H1 (cell line): ENCODE measurements around the gene HIPK1. TPM values are rescaled to one million over a fixed set of nuclear protein-coding genes. Genes with fewer than 3 reads are reported as not detected.

ENCODE experiments used
- CTCF ChIA-PET: fragments of 300-600 bp; sonication (Branson Sonifier 250); formaldehyde crosslinking; loops from one replicate; lab custom pipeline; 2021; ENCODE audit not compliant: partially characterized antibody; lab: Charles Lee
- POLR2A ChIA-PET: fragments of 300-600 bp; sonication (Branson Sonifier 250); formaldehyde crosslinking; loops from one replicate; lab custom pipeline; 2021; ENCODE audit warnings: inconsistent platforms; ENCODE audit not compliant: partially characterized antibody; lab: Charles Lee
- DNase-seq, 2 experiments: peaks; one replicate each; pipeline versions ENCODE4 v3.0.0 to v3.0.0-alpha.2; 2010 to 2022; ENCODE audit warnings: low spot score in 2 of 2, low read depth in 1 of 2, mixed read lengths in 1 of 2
- FAIRE-seq: peaks from 2 replicates; lab custom pipeline; 2011; peaks lifted over from hg19 to GRCh38; lab: Jason Lieb, UNC
- H2AFZ ChIP-seq: 2 replicates; pipeline ENCODE4 v1.8.1; 2012; ENCODE audit warnings: low read length, inconsistent platforms
- H2AK5ac ChIP-seq: 2 replicates; pipeline ENCODE4 v1.6.1; 2013; ENCODE audit warnings: low read depth, low read length
- H2BK120ac ChIP-seq: replicated peaks from 2 replicates; pipeline ENCODE3; 2013; ENCODE audit warnings: low read depth, low read length, inconsistent platforms
- H2BK12ac ChIP-seq: 2 replicates; pipeline ENCODE4 v1.6.1; 2013; ENCODE audit warnings: low read depth, low read length
- H2BK15ac ChIP-seq: 2 replicates; pipeline ENCODE4 v1.6.1; 2013; ENCODE audit warnings: low read length
- H2BK20ac ChIP-seq: 2 replicates; pipeline ENCODE4 v1.6.1; 2013; ENCODE audit warnings: low read length
- H2BK5ac ChIP-seq: 2 replicates; pipeline ENCODE4 v1.6.1; 2013; ENCODE audit warnings: low read depth, low read length
- H3K14ac ChIP-seq: 2 replicates; pipeline ENCODE4 v1.6.1; 2013; ENCODE audit warnings: inconsistent platforms; ENCODE audit not compliant: insufficient read length
- H3K18ac ChIP-seq: 2 replicates; pipeline ENCODE4 v1.6.1; 2013; ENCODE audit warnings: low read length; ENCODE audit errors: extremely low read depth
- H3K23ac ChIP-seq: 2 replicates; pipeline ENCODE4 v1.6.1; 2013; ENCODE audit warnings: inconsistent platforms; ENCODE audit not compliant: insufficient read length
- H3K23me2 ChIP-seq: 2 replicates; pipeline ENCODE4 v1.6.1; 2013; ENCODE audit warnings: low read depth, low read length
- H3K27ac ChIP-seq: 2 replicates; pipeline ENCODE4 v1.6.1; 2011; ENCODE audit warnings: low read depth, low read length, inconsistent platforms
- H3K27me3 ChIP-seq, 4 experiments: replicated peaks in 1 of 4; 1 replicate in 1 of 4; 2 replicates in 3 of 4; pipeline versions ENCODE4 v1.6.1 to v1.8.1; 2011 to 2013; ENCODE audit warnings: low read length in 3 of 4, mild to moderate bottlenecking in 3 of 4, inconsistent platforms in 2 of 4, mixed read lengths in 2 of 4, moderate library complexity in 1 of 4; ENCODE audit not compliant: control insufficient read depth in 3 of 4, insufficient read depth in 3 of 4; ENCODE audit errors: extremely low read depth in 1 of 4
- H3K36me3 ChIP-seq, 4 experiments: 2 replicates each; pipeline versions ENCODE4 v1.6.1 to v1.8.1; 2011 to 2013; ENCODE audit warnings: mild to moderate bottlenecking in 4 of 4, low read length in 3 of 4, moderate library complexity in 2 of 4, control low read depth in 1 of 4, inconsistent platforms in 1 of 4; ENCODE audit not compliant: insufficient read depth in 4 of 4, control insufficient read depth in 2 of 4
- H3K4ac ChIP-seq: replicated peaks from 2 replicates; pipeline ENCODE3; 2013; ENCODE audit warnings: low read length, low read depth, mixed read lengths, inconsistent platforms; ENCODE audit not compliant: insufficient read length
- H3K4me1 ChIP-seq, 4 experiments: replicated peaks in 1 of 4; 1 replicate in 1 of 4; 2 replicates in 3 of 4; pipeline versions ENCODE4 v1.6.1 to v1.8.1; 2011 to 2013; ENCODE audit warnings: low read length in 3 of 4, inconsistent platforms in 2 of 4, mixed read lengths in 1 of 4; ENCODE audit not compliant: insufficient read depth in 4 of 4, control insufficient read depth in 3 of 4
- H3K4me2 ChIP-seq, 2 experiments: 2 replicates each; pipeline versions ENCODE4 v1.6.1 to v1.8.1; 2011 to 2013; ENCODE audit warnings: low read depth in 2 of 2, low read length in 2 of 2, control low read depth in 1 of 2, inconsistent platforms in 1 of 2, mild to moderate bottlenecking in 1 of 2; ENCODE audit not compliant: insufficient read depth in 1 of 2
- H3K4me3 ChIP-seq, 4 experiments: fragments of 200-600, 300-600 bp in 1 of 4; sonication (generic), shearing (Covaris generic), sonication (Bioruptor Twin) in 1 of 4; 2 replicates each; pipeline versions ENCODE4 v1.5.1 to v1.8.1; 2011 to 2016; ENCODE audit warnings: low read length in 4 of 4, low read depth in 3 of 4, control low read depth in 2 of 4, inconsistent platforms in 2 of 4, mild to moderate bottlenecking in 2 of 4, mixed read lengths in 1 of 4, moderate library complexity in 1 of 4; ENCODE audit not compliant: insufficient read depth in 2 of 4; ENCODE audit errors: extremely low read depth in 1 of 4
- H3K56ac ChIP-seq: replicated peaks from 2 replicates; pipeline ENCODE3; 2013; ENCODE audit warnings: low read depth, mild to moderate bottlenecking, mixed read lengths, low read length, inconsistent platforms; ENCODE audit not compliant: insufficient read length
- H3K79me1 ChIP-seq: 2 replicates; pipeline ENCODE4 v1.6.1; 2013; ENCODE audit warnings: low read depth, low read length, control low read depth
- H3K79me2 ChIP-seq, 2 experiments: 2 replicates each; pipeline versions ENCODE4 v1.6.1 to v1.8.1; 2012 to 2013; ENCODE audit warnings: low read length in 2 of 2, mild to moderate bottlenecking in 2 of 2, inconsistent platforms in 1 of 2; ENCODE audit not compliant: insufficient read depth in 2 of 2, control insufficient read depth in 1 of 2
- H3K9ac ChIP-seq, 4 experiments: replicated peaks in 1 of 4; 1 replicate in 1 of 4; 2 replicates in 3 of 4; pipeline versions ENCODE4 v1.6.1 to v1.8.1; 2011 to 2013; ENCODE audit warnings: low read depth in 3 of 4, low read length in 3 of 4, control low read depth in 2 of 4, mild to moderate bottlenecking in 2 of 4, moderate library complexity in 2 of 4, inconsistent platforms in 1 of 4; ENCODE audit errors: extremely low read depth in 1 of 4
- H3K9me3 ChIP-seq, 2 experiments: 2 replicates each; pipeline versions ENCODE4 v1.6.1 to v1.8.1; 2012 to 2013; ENCODE audit warnings: mild to moderate bottlenecking in 2 of 2, moderate library complexity in 2 of 2, control low read depth in 1 of 2, inconsistent platforms in 1 of 2, low read depth in 1 of 2, low read length in 1 of 2, mixed read lengths in 1 of 2; ENCODE audit not compliant: insufficient read depth in 2 of 2
- H4K20me1 ChIP-seq, 2 experiments: replicated peaks in 1 of 2; 2 replicates each; pipeline versions ENCODE3 to v1.8.1; 2011 to 2013; ENCODE audit warnings: inconsistent platforms in 2 of 2, low read length in 2 of 2, mild to moderate bottlenecking in 1 of 2; ENCODE audit not compliant: insufficient read depth in 2 of 2, control insufficient read depth in 1 of 2
- H4K5ac ChIP-seq: 2 replicates; pipeline ENCODE4 v1.6.1; 2013; ENCODE audit warnings: low read length, low read depth, mixed read lengths, inconsistent platforms; ENCODE audit not compliant: insufficient read length
- H4K8ac ChIP-seq: 2 replicates; pipeline ENCODE4 v1.8.0; 2013; ENCODE audit warnings: mild to moderate bottlenecking, moderate library complexity, low read length, inconsistent platforms; ENCODE audit not compliant: insufficient read depth; ENCODE audit errors: extremely low read depth
- H4K91ac ChIP-seq: replicated peaks from 2 replicates; pipeline ENCODE3; 2013; ENCODE audit warnings: low read length, mixed read lengths, inconsistent platforms; ENCODE audit not compliant: insufficient read length
- SP1 ChIP-seq: IDR thresholded peaks from 2 replicates; pipeline ENCODE4 v1.6.1; 2011; ENCODE audit warnings: low read depth, low read length
- TAF7 ChIP-seq: optimal IDR thresholded peaks from 2 replicates; pipeline ENCODE3; 2011; ENCODE audit warnings: low read depth, mild to moderate bottlenecking, inconsistent platforms, low read length, moderate library complexity, borderline replicate concordance
- TCF12 ChIP-seq: IDR thresholded peaks from 2 replicates; pipeline ENCODE4 v1.6.1; 2011; ENCODE audit warnings: low read depth, mild to moderate bottlenecking, low read length
- WGBS, 2 experiments: shearing (Covaris generic) in 1 of 2; methylation state at CpG; one replicate each; pipeline versions ENCODE4 v1.1.6 to v1.1.7; 2013 to 2015; ENCODE audit warnings: low lambda C conversion rate in 2 of 2, mixed read lengths in 2 of 2, inconsistent platforms in 1 of 2, low coverage in 1 of 2, missing lambda C conversion rate in 1 of 2; ENCODE audit not compliant: insufficient replicate concordance in 2 of 2, insufficient coverage in 1 of 2, insufficient read length in 1 of 2; ENCODE audit errors: extremely low coverage in 1 of 2, missing lambda C conversion rate in 1 of 2; 5-methylcytosine and 5-hydroxymethylcytosine counted together
- polyA plus RNA-seq, 7 experiments: library from polyadenylated mRNA; depleted of rRNA in 3 of 7; stranded (reverse) in 5 of 7; unstranded in 2 of 7; fragments of >200 nt in 5 of 7; fragments of 200-250 nt in 2 of 7; gene quantifications; 1 replicate in 5 of 7; 2 replicates in 1 of 7; 4 replicates in 1 of 7; pipeline versions ENCODE4 v1.2.1 to v1.2.3, GENCODE V29; 2011 to 2013; ENCODE audit warnings: missing spikeins in 2 of 7, mixed read lengths in 2 of 7
- total RNA-seq: library from RNA; stranded (reverse); fragmentation: NEBNext Ultra II Directional; extraction: Animal tissue kit (Norgen Biotek cat#: 25700); gene quantifications from 2 replicates; pipeline ENCODE4 v1.2.1, GENCODE V29; 2021
- TF ChIP-seq, protein P1 (sequence below): IDR thresholded peaks from 2 replicates; pipeline ENCODE4 v1.6.1; 2011; ENCODE audit warnings: low read depth, mild to moderate bottlenecking, low read length; ENCODE audit not compliant: insufficient read depth

The HIPK1 gene
- total and polyA plus RNA-seq, 2 of the 8 experiments (the other 6 are each of a cell fraction or from before 2014, with no cell fraction given): 46.2 to 64.3 TPM

DNA sequence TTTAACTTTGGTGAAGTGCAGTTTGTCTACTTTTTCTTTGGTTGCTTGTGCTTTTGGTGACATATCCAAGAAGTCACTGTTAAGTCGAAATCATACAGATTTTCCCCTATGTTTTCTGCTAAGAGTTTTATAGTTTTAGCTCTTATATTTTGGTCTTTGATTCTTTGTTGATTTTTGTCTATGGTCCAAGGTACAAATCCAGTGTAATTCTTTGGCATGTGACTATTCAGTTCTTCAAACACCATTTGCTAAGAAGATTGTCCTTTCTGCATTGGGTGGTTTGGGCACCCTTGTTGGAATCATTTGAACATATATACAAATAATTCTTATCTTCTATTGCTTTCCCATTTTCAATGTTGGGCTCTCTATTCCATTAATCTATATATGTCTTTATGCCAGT, 16.2 kb downstream of the HIPK1 start:
- no peak overlapping the region for H4K8ac ChIP-seq
- no peaks in the 10 kb centered on the region for H3K23me2 ChIP-seq
- H2AFZ ChIP-seq: no peak overlapping the region
- no peak overlapping the region for H4K5ac ChIP-seq
- DNase-seq (no peak), FAIRE-seq (no peak)
- H3K14ac ChIP-seq: no peak overlapping the region
- H2BK20ac ChIP-seq: no peak overlapping the region
- H3K23ac ChIP-seq: no peak overlapping the region
- H2AK5ac ChIP-seq: no peak overlapping the region
- CTCF ChIA-PET: interaction anchor here (0.7 to 9.3 kb wide), 3 partner anchors 18 to 334 kb away, joined by 3 to 31 read pairs (median 3); no protein-coding TSS in a partner anchor
- H3K56ac ChIP-seq: no peak overlapping the region
- no peak overlapping the region for H4K91ac ChIP-seq
- no peak overlapping the region for H3K4me3 ChIP-seq
- H2BK120ac ChIP-seq: no peak overlapping the region
- no peak overlapping the region for H3K18ac ChIP-seq
- no peaks in the 10 kb centered on the region for H3K27me3 ChIP-seq
- POLR2A ChIA-PET: no interaction called here
- TF ChIP-seq SP1 (no peak), TCF12 (no peak), TAF7 (no peak)
- TF ChIP-seq, protein P1, sequence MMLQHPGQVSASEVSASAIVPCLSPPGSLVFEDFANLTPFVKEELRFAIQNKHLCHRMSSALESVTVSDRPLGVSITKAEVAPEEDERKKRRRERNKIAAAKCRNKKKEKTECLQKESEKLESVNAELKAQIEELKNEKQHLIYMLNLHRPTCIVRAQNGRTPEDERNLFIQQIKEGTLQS: no peak
- no peaks in the 10 kb centered on the region; the same call in 1 of the 2 replicates for H3K79me1 ChIP-seq
- no peaks in the 10 kb centered on the region for H3K9me3 ChIP-seq
- no peak overlapping the region for H2BK12ac ChIP-seq
- H3K4me2 ChIP-seq: no peak overlapping the region
- no peak overlapping the region for H2BK15ac ChIP-seq
- WGBS, 2 experiments: 86% methylated on average over 1 of the region's 1 CpG; no CpG with 5 or more reads in 1 of the 2 experiments
- peaks cover 5 to 22% (median 6%) of the 10 kb centered on the region in 4 experiments for H3K36me3 ChIP-seq
- H3K4me1 ChIP-seq: no peaks in the 10 kb centered on the region
- H3K27ac ChIP-seq: no peak overlapping the region
- no peak overlapping the region for H3K9ac ChIP-seq
- H3K4ac ChIP-seq: no peak overlapping the region
- peaks cover 0 to 33% of the 10 kb centered on the region in 2 experiments; a peak in 2 of 4 replicates for H3K79me2 ChIP-seq
- H2BK5ac ChIP-seq: no peak overlapping the region
- peaks cover under 1 to 3% of the 10 kb centered on the region in 2 experiments for H4K20me1 ChIP-seq
